HepG2 (cell line): ENCODE results near the gene RCAN2. TPM values are rescaled to one million over a fixed set of nuclear protein-coding genes. Genes with fewer than 3 reads are reported as not detected.

Experiments
- ATAC-seq: fragments of 200-7000 bp; cut with Tn5 transposase; 3 replicates; pipeline ENCODE4 v1.9.1; 2020; ENCODE audit warnings: mild to moderate bottlenecking, moderate library complexity
- BruUV-seq: library from RNA; stranded (reverse); fragments of 400-500 nt; replicated peaks from 2 replicates; lab custom pipeline; 2021; lab: Mats Ljungman, UMichigan
- CTCF ChIA-PET: fragments of 300-600 bp; formaldehyde crosslinking; extraction: SDS; loops from one replicate; lab custom pipeline; 2021; ENCODE audit warnings: low total read pairs, inconsistent platforms, low intra/inter-chr PET ratio; lab: Yijun Ruan, JAX
- POLR2A ChIA-PET: fragments of 350-600 bp; sonication (Branson Sonifier 250); formaldehyde crosslinking; loops from one replicate; lab custom pipeline; 2020; ENCODE audit warnings: antibody characterized with exemption, inconsistent platforms; lab: Yijun Ruan, JAX
- DNase-seq: peaks from one replicate; pipeline ENCODE4 v3.0.0-alpha.2; 2015; ENCODE audit warnings: low spot score
- FAIRE-seq: peaks from 3 replicates; lab custom pipeline; 2011; peaks lifted over from hg19 to GRCh38; lab: Jason Lieb, UNC
- H2AFZ ChIP-seq: one replicate; pipeline ENCODE4 v1.6.1; 2011; ENCODE audit warnings: low read length, inconsistent platforms
- H3K27ac ChIP-seq: fragments of 300-600 bp; 3 replicates; pipeline ENCODE4 v1.8.0; 2011; ENCODE audit warnings: mixed run types, mild to moderate bottlenecking, mixed read lengths, low read length, inconsistent platforms; ENCODE audit not compliant: insufficient read depth; ENCODE audit errors: extremely low read length
- H3K27me3 ChIP-seq, 2 experiments: fragments of 200-600 bp in 1 of 2; 2 replicates in 1 of 2; 3 replicates in 1 of 2; pipeline versions ENCODE4 v1.6.0 to v1.8.0; 2011; ENCODE audit warnings: low read length in 2 of 2, mild to moderate bottlenecking in 2 of 2, moderate library complexity in 2 of 2, inconsistent platforms in 1 of 2; ENCODE audit not compliant: insufficient read depth in 2 of 2, control insufficient read depth in 1 of 2
- H3K36me3 ChIP-seq, 2 experiments: fragments of 200-600 bp in 1 of 2; replicated peaks in 1 of 2; 2 replicates in 1 of 2; 3 replicates in 1 of 2; pipeline versions ENCODE4 v1.5.1 to v1.8.0; 2011; ENCODE audit warnings: low read length in 2 of 2, inconsistent platforms in 1 of 2; ENCODE audit not compliant: insufficient read depth in 2 of 2, control insufficient read depth in 1 of 2
- H3K4me1 ChIP-seq: 2 replicates; pipeline ENCODE4 v1.5.1; 2012; ENCODE audit warnings: low read length, inconsistent platforms; ENCODE audit not compliant: insufficient read depth
- H3K4me2 ChIP-seq: 2 replicates; pipeline ENCODE4 v1.6.0; 2011; ENCODE audit warnings: low read depth, low read length, inconsistent platforms
- H3K4me3 ChIP-seq, 3 experiments: fragments of 200-600 bp in 1 of 3; sonication (generic), shearing (Covaris generic) in 1 of 3; replicated peaks in 1 of 3; 2 replicates each; pipeline ENCODE4 v1.5.1; 2011 to 2016; ENCODE audit warnings: low read length in 3 of 3, inconsistent platforms in 2 of 3, low read depth in 2 of 3, mild to moderate bottlenecking in 2 of 3, control low read depth in 1 of 3, mixed read lengths in 1 of 3; ENCODE audit not compliant: insufficient read depth in 1 of 3
- H3K79me2 ChIP-seq: one replicate; pipeline ENCODE4 v1.6.1; 2011; ENCODE audit warnings: low read length, inconsistent platforms; ENCODE audit not compliant: insufficient read depth
- H3K9ac ChIP-seq: 2 replicates; pipeline ENCODE4 v1.6.0; 2011; ENCODE audit warnings: mild to moderate bottlenecking, low read depth, low read length, inconsistent platforms; ENCODE audit not compliant: insufficient read depth
- H3K9me3 ChIP-seq: 2 replicates; pipeline ENCODE4 v1.5.1; 2012; ENCODE audit warnings: mild to moderate bottlenecking, low read length
- H4K20me1 ChIP-seq: 2 replicates; pipeline ENCODE4 v1.6.0; 2011; ENCODE audit warnings: inconsistent platforms, mild to moderate bottlenecking, low read length, moderate library complexity; ENCODE audit not compliant: insufficient read depth
- CHD2 ChIP-seq: IDR thresholded peaks from 2 replicates; pipeline ENCODE4 v1.6.1; 2011; ENCODE audit warnings: low read depth, low read length, improper control_type of control experiment
- CHD4 ChIP-seq: fragments of 200-600 bp; sonication (generic); IDR thresholded peaks from 2 replicates; pipeline ENCODE4 v1.7.0; 2017; ENCODE audit warnings: mild to moderate bottlenecking, low read length, borderline replicate concordance
- GATA4 ChIP-seq: sonication (generic); IDR thresholded peaks from 2 replicates; pipeline ENCODE4 v1.6.1; 2016; ENCODE audit warnings: antibody characterized with exemption, low read depth, borderline replicate concordance
- KMT2B ChIP-seq: IDR thresholded peaks from 2 replicates; pipeline ENCODE4 v1.6.1; 2016; ENCODE audit warnings: missing genetic modification reagents, missing compliant biosample characterization
- ONECUT2 ChIP-seq: sonication (generic); formaldehyde crosslinking; IDR thresholded peaks from 2 replicates; pipeline ENCODE4 v1.4.0; 2020; ENCODE audit warnings: missing genetic modification reagents
- YEATS2 ChIP-seq: sonication (generic); formaldehyde crosslinking; IDR thresholded peaks from 2 replicates; pipeline ENCODE4 v1.4.0; 2020; ENCODE audit warnings: missing genetic modification reagents, borderline replicate concordance
- ZBED4 ChIP-seq: sonication (generic); formaldehyde crosslinking; IDR thresholded peaks from 2 replicates; pipeline ENCODE4 v1.4.0; 2020; ENCODE audit warnings: missing genetic modification reagents, borderline replicate concordance
- ZBTB42 ChIP-seq: sonication (generic); formaldehyde crosslinking; IDR thresholded peaks from 2 replicates; pipeline ENCODE4 v1.5.0; 2020; ENCODE audit warnings: mild to moderate bottlenecking, missing genetic modification reagents
- ZFP62 ChIP-seq: sonication (generic); formaldehyde crosslinking; IDR thresholded peaks from 2 replicates; pipeline ENCODE4 v1.4.0; 2020; ENCODE audit warnings: missing genetic modification reagents
- ZFP91 ChIP-seq: sonication (generic); formaldehyde crosslinking; IDR thresholded peaks from 2 replicates; pipeline ENCODE4 v1.9.0; 2022; ENCODE audit warnings: missing genetic modification reagents, mild to moderate bottlenecking, borderline replicate concordance
- ZKSCAN5 ChIP-seq: sonication (generic); formaldehyde crosslinking; IDR thresholded peaks from 2 replicates; pipeline ENCODE4 v1.5.1; 2020; ENCODE audit warnings: mild to moderate bottlenecking, missing genetic modification reagents
- ZNF512 ChIP-seq: sonication (generic); formaldehyde crosslinking; IDR thresholded peaks from 2 replicates; pipeline ENCODE4 v1.4.0; 2020; ENCODE audit warnings: mild to moderate bottlenecking, missing genetic modification reagents
- ZNF557 ChIP-seq: sonication (generic); formaldehyde crosslinking; IDR thresholded peaks from 2 replicates; pipeline ENCODE4 v1.4.0; 2020; ENCODE audit warnings: missing genetic modification reagents
- ZNF710 ChIP-seq: sonication (generic); formaldehyde crosslinking; IDR thresholded peaks from 2 replicates; pipeline ENCODE4 v1.5.0; 2020; ENCODE audit warnings: mild to moderate bottlenecking, missing genetic modification reagents, borderline replicate concordance
- ZNF776 ChIP-seq: sonication (generic); formaldehyde crosslinking; IDR thresholded peaks from 2 replicates; pipeline ENCODE4 v1.4.0; 2020; ENCODE audit warnings: mild to moderate bottlenecking, missing genetic modification reagents
- WGBS: methylation state at CpG from one replicate; pipeline ENCODE4 v1.1.6; 2017; ENCODE audit warnings: low lambda C conversion rate; 5-methylcytosine and 5-hydroxymethylcytosine counted together
- in situ Hi-C: cut with HindIII; loops from 2 replicates; pipeline ENCODE4 v1.10.0; 2017; ENCODE audit warnings: low pct_unique_long_range_greater_than_20kb; ENCODE audit not compliant: extremely low pct_ligation_motif_present
- intact Hi-C: fragments of 100-400 bp; cut with micrococcal nuclease; formaldehyde crosslinking; loops from one replicate; pipeline ENCODE4 v1.10.0; 2022; ENCODE audit not compliant: unreplicated experiment
- polyA plus RNA-seq, 8 experiments: library from polyadenylated mRNA; depleted of rRNA in 3 of 8; stranded (reverse) in 7 of 8; unstranded in 1 of 8; fragments of >200 nt; fragmentation: Illumina TruSeq in 4 of 8; extraction: Trizol in 4 of 8; gene quantifications; 2 replicates each; pipeline versions ENCODE4 v1.2.1 to v1.2.3, GENCODE V29; 2011 to 2016; ENCODE audit warnings: low read depth in 4 of 8, missing spikeins in 1 of 8, mixed read lengths in 1 of 8; ENCODE audit not compliant: insufficient read depth in 1 of 8
- total RNA-seq, 5 experiments: library from RNA; depleted of rRNA; stranded (reverse); fragments of >200 nt; fragmentation: Illumina TruSeq; extraction: Trizol; gene quantifications; 2 replicates each; pipeline ENCODE4 v1.2.3, GENCODE V29; 2016; ENCODE audit warnings: low read depth in 1 of 5

Gene RCAN2
- total and polyA plus RNA-seq, 2 of the 13 experiments (the other 11 are each of a cell fraction or from before 2014, with no cell fraction given): not detected

GRCh38 chr6:46281110-46281509, 210.1 kb downstream of the RCAN2 start:
- DNase-seq (no peak), ATAC-seq (no peak), FAIRE-seq (no peak)
- WGBS: 27% methylated on average over 2 of the region's 2 CpGs
- no TSS peak for BruUV-seq
- Histone ChIP-seq H3K4me1 (no peaks in the 10 kb centered on the region), H3K9me3 (no peaks in the 10 kb centered on the region), H3K4me2 (no peak overlapping the region), H3K9ac (no peak overlapping the region), H3K27me3 (no peaks in the 10 kb centered on the region), H3K79me2 (no peaks in the 10 kb centered on the region), H3K36me3 (no peaks in the 10 kb centered on the region), H3K27ac (no peak overlapping the region), H2AFZ (no peak overlapping the region), H3K4me3 (no peak overlapping the region), H4K20me1 (no peaks in the 10 kb centered on the region)
- in situ Hi-C loops: no loop called here
- ChIA-PET POLR2A (no interaction called here), CTCF (no interaction called here)
- intact Hi-C loops: no loop called here
- no peak for TF ChIP-seq ZNF557 (CRISPR knock-in tag)
- no peak for TF ChIP-seq ZKSCAN5 (CRISPR knock-in tag)
- no peak for TF ChIP-seq KMT2B (CRISPR knock-in tag)
- no peak for TF ChIP-seq YEATS2 (CRISPR knock-in tag)
- TF ChIP-seq ZNF512 (CRISPR knock-in tag): no peak
- no peak for TF ChIP-seq ZBTB42 (CRISPR knock-in tag)
- TF ChIP-seq GATA4: no peak
- TF ChIP-seq ZNF710: no peak
- TF ChIP-seq ONECUT2 (CRISPR knock-in tag): no peak
- TF ChIP-seq CHD2: no peak
- TF ChIP-seq ZFP62: no peak
- TF ChIP-seq ZNF776 (CRISPR knock-in tag): no peak
- no peak for TF ChIP-seq CHD4
- TF ChIP-seq ZBED4 (CRISPR knock-in tag): no peak
- TF ChIP-seq ZFP91 (CRISPR knock-in tag): no peak
